HG03095 (cell line): Measurements from ENCODE around the gene FAM81A.

Experiments
- ATAC-seq: cut with Tn5 transposase; IDR thresholded peaks from one replicate; pipeline ENCODE4 v1.9.1; 2021; ENCODE audit warnings: moderate library complexity; ENCODE audit not compliant: unreplicated experiment

Gene FAM81A

DNA sequence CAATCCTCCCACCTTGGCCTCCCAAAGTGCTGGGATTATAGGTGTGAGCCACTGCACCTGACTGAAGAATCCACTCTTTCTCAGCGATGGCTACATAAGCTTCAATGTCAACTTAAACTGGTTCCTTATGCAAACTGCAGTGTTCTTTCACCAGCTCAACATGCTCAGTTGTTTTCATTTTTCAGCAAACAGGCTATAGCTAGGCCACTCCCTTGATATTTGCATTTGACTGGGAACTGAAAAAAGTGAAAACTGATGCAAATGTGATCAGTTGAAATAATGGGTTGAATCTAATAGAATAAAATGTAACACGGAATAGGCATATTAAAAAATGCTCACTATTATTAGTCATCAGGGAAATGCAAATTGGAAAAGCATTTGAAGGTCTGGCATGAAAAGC lies 99.4 kb downstream of the FAM81A start:
- ATAC-seq, result no peak

DNA sequence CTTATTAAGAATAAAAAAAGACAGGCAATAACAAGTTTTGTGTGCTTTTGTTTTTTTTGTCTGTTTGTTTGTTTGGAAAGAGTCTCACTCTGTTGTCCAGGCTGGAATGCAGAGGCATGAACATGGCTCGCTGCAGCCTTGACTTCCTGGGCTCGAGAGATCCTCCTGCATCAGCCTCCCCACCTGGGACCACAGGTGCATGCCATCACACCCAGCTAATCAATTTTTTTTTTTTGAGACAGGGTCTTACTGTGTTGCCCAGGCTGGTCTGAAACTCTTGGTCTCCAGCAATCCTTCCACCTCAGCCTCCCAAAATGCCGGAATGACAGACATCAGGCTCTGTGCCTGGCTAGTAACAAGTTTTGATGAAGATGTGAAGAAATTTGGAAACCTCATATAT lies 100.5 kb downstream of the FAM81A start:
- no peak for ATAC-seq

DNA sequence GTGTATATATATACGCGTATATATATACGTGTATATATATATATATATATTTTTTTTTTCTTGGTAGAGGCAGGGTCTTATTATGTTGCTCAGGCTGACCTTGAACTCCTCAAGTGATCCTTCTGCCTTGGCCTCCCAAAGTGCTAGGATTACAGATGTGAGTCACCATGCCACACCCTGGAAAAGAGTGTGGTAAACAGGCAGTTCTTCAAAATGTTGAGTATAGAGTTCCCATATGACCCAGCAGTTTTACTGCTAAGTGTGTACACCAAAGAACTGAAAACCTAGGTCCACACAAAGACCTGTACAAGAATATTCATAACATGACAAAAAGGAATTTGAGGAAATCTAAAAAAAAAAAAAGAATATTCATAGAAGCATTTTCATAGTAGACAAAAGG lies 101.8 kb downstream of the FAM81A start:
- ATAC-seq, result no peak

- ATAC-seq, result no peak
Observed at GRCh38 chr15:59540654-59541053, 102.7 kb downstream of the FAM81A start.

DNA sequence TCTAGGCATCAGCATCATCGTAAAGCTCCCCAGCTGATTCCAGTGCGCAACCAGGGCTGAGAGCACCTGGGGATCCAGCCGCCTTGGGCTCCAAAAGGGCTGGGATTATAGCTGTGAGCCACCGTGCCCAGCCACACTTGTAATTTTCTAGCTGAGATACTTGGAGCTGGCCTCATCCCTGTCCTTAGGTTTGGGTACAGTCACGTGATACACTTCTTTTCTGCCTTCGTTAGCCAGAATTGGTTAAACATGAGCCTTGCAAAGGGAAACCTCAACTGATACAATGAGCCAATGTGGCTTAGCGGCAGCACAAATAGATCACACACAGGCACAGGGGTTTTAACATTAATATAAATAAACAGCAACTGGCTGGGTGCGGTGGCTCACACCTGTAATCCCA lies 103.8 kb downstream of the FAM81A start:
- no peak for ATAC-seq

DNA sequence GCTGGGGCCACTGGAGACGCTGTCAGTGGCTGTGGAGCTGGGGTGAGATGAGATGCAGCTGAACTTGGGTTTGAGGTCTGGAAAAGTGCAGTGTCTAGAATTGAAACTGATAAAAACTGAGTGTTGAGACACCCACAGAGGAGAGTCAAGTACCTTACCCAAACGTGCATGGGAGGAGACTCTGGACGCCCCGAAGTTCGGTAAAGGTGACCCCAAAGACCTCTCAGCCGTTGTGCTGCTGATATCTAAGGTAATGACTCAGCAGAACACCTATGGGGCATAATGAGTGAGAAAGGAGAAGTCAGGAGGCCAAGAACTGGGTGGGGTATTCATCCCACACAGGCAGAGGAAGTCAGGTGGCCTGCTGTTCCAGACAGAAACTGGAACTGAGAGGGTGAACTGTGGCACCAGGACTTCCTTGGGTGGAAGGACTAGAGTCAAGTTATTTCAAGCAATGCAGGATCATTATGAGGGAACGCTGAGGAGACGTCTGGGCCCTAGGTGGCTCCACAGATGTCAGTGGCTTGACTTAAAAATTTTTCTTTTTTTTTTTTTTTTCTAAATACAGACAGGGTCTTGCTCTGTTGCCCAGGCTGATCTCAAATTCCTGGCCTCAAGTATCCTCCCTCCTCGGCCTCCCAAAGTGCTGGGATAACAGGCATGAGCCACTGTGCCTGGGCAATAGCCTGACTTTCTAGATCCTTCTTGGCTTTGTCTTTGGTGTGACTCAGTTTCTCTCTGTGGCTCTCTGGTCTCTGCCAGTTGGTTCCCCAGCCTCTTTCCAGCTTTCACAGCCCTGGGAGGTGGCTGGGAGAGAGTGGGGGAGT lies 105.9 kb downstream of the FAM81A start:
- ATAC-seq, result no peak

- no peak for ATAC-seq
Observed at GRCh38 chr15:59545573-59545972, 107.6 kb downstream of the FAM81A start.

DNA sequence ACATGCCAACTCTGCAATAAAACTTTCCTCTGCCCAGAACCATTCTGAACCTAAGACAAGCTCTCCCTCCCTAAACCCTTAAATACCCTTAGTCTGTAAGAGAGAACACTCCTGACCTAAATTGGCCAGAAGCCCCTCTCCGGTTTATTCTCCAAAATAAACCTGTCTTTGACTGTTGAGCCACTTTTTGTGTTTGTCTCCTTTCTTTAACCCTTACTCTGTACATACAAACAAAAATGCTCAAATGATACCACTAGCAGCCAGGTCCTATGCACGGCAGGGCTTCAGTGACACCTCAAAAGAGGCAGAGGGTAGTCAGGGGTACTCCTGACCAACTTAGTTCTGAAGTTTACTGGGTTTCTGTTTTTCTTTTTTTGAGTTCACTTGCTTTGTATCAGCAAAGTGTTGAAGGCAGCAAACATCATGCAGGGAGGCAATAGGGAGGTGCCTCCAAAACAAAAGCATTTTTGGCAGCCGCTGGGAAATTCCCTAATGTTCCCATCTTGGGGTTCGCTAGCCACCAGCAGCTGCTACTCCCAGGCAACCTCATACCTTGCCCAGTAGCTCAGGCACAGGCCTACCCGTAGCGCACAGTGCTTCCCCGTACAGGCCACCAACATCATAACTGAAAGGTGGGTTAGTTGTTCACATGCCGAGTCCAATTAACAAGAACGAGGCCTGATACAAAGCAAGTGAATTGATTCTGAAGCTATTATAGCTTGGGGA lies 110.7 kb downstream of the FAM81A start:
- no peak for ATAC-seq

- ATAC-seq, result no peak
Observed at GRCh38 chr15:59549301-59550185, 111.6 kb downstream of the FAM81A start.

DNA sequence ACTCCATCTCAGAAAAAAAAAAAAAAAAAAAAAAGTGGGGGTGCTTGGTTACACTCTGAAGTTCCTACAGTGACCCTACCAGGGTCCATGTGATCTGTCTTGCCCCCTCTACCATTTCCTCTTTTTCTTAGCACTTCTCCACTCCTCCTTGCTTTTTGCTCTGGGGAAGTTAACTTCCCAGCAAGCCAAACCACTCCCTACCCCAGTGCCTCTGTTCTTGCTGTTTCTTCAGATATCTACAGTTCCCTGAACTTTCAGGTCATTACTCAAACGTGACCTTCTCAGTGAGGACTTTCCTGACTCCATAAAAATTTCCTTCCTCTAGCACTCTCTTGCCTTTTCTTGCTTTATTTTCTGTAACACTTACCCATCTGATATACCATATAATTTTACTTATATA lies 112.5 kb downstream of the FAM81A start:
- ATAC-seq, result no peak

DNA sequence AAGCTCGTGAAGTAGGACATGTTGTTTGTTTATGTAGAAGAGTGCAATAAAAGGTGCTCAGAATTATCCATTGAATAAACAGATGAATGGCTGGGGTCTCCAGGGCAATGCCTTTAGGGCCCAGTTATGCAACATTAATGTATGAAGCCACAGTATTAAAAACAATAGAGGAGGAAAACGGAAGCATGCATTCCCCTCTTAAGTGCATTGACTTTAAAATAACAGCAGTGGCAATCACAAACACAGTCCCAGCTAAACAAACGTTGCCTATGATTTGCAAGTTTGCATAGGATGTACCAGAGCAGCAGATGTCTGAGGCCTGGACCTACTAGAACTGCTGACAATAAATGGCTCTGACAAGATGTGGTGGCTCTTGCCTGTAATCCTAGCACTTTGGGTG lies 113.0 kb downstream of the FAM81A start:
- no peak for ATAC-seq

DNA sequence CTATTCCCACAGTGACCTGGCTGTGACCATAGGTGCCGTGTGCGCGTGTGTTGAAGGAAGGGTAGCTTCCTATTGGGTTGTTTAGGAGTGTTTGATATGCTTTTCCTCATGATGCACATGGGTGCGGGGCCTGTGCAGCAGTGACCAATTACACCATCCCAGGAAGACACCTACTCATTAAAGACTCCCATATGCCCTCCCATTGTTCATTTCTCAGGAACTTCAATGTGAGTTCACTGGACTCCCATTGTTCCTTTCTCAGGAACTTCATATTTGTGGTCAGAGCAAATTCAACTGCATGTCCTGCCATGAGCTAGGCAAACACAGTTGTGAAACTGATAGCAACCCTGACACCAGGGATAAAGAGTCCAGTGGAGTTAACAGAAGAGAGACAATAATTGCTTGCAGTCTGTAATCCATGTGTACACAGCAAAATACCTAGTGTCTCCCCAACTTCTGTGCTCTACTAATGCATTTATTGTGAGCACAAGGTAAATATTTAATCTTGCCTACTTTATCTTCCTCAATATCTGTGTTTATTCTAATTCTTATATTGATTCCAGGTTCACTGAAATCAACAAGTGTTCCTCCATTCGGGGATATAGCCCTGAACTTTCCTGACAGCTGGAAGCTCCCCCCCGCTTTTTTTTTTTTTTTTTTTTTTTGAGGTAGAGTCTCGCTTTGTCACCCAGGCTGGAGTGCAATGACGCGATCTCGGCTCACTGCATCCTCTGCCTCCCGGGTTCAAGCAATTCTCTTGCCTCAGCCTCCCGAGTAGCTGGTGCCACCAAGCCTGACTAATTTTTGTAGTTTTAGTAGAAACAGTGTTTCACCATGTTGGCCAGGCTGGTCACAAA lies 116.1 kb downstream of the FAM81A start:
- ATAC-seq, result no peak

DNA sequence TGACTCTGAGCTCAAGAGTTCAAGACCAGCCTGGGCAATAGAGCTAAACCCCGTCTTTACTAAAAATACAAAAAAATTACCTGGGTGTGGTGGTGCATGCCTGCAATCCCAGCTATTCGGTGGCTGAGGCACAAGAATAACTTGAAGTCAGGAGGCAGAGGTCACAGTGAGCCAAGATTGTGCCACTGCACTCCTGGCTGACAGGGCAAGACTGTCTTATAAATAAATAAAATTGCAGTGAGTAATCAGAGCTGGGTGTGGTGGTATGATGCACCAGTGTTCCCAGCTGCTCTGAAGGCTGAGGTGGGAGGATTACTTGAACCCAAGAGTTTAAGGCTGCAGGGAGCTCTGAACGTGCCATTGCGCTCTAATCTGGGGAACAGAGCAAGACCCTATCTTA lies 117.7 kb downstream of the FAM81A start:
- ATAC-seq, result no peak

DNA sequence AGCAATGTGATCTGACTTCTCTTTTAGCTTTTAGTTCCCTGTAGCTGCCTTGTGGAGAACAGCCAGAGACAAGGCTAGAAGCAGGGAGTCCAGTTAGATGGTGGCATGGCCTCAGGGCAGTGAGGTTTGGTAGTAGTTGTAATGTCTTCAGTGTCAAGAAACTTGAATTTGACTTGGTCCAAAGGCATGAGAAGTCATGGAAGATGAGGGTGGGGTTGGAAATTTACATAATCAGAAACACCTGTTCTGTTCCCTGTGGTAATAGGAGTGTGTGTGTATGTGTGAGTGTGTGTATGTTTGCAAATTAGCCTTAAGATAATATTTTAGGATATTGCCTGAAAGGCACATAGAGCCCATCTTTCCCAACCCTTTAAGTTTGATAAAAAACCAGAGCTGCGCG lies 118.4 kb downstream of the FAM81A start:
- no peak for ATAC-seq

GRCh38 chr15:59557581-59557980 lies 119.6 kb downstream of the FAM81A start:
- ATAC-seq, result no peak

GRCh38 chr15:59558851-59559250 lies 120.9 kb downstream of the FAM81A start:
- ATAC-seq, result no peak

GRCh38 chr15:59561547-59561946 lies 123.6 kb downstream of the FAM81A start:
- ATAC-seq, result no peak

- ATAC-seq, result no peak
Observed at GRCh38 chr15:59562448-59563186, 124.6 kb downstream of the FAM81A start.

- no peak for ATAC-seq
Observed at GRCh38 chr15:59565299-59565698, 127.3 kb downstream of the FAM81A start.

- no peak for ATAC-seq
Observed at GRCh38 chr15:59567324-59567723, 129.3 kb downstream of the FAM81A start.
